Measurements from ENCODE around the gene RARG.

DNA sequence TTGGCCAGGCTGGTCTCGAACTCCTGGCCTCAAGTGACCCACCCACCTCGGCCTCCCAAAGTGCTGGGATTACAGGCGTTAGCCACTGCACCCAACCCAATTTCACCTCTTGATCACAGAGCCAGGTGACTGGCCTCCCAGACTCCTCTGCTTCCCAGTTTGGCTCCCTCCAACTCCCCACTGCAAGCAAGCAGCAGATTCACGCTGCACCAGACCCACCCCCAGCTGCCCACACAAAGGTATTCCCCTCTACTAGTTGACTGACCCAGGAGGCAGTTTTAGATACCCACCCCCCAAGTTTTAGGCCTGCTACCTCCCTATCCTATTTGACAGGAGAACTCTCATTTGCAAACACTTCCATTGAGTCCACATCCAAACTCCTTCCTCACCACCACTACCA is 5.2 kb downstream of the RARG start:
- TF ChIP-seq, protein P1, sequence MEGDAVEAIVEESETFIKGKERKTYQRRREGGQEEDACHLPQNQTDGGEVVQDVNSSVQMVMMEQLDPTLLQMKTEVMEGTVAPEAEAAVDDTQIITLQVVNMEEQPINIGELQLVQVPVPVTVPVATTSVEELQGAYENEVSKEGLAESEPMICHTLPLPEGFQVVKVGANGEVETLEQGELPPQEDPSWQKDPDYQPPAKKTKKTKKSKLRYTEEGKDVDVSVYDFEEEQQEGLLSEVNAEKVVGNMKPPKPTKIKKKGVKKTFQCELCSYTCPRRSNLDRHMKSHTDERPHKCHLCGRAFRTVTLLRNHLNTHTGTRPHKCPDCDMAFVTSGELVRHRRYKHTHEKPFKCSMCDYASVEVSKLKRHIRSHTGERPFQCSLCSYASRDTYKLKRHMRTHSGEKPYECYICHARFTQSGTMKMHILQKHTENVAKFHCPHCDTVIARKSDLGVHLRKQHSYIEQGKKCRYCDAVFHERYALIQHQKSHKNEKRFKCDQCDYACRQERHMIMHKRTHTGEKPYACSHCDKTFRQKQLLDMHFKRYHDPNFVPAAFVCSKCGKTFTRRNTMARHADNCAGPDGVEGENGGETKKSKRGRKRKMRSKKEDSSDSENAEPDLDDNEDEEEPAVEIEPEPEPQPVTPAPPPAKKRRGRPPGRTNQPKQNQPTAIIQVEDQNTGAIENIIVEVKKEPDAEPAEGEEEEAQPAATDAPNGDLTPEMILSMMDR (IDR thresholded peaks at IDR 0.05), result no peak
- no peak for TF ChIP-seq POLR2A (IDR thresholded peaks at IDR 0.05)
